NK-92 treated with Interleukin-12 subunit alpha and Interleukin-12 subunit beta, amount 100 ng/mL, for 24 hours (cell line): Measurements from ENCODE around the gene WIPF3.
"Not testable (repeated sequence)": the region's sequence is repeated elsewhere in the genome, so short reads cannot be mapped to it uniquely, and the experiment has no call there.

Experiments
- DNase-seq: peaks from one replicate; lab custom pipeline; 2025; lab: John Stamatoyannopoulos, UW

Gene WIPF3

DNA sequence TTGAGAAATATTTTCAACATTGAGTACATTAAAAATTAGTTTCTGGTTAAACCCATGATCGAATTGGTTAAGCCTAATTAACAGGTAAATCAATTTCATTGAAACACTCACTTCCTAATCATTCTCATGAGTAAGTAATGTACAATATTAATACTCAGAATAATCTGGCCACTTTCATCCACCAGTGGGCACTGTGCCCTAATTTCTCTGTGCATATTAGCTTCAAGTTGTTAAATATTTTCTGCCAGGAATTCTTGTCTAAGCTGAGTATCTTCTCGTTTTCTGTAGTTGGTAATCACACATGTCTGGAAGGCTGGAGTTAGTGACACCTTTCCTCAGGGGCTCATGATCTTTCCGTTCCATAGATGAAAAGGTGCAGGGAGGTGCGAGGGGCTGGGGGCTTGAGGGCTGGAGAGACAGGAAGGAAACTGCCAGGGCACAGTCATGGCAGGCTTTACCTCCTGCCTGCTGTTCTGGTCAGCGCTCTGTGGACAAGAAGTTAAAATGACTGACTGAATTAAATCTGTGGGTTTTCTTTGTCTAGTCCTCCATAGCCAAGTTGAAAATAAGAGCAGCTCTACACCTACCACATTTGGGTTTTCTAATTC, 71.9 kb downstream of the WIPF3 start:
- DNase-seq, result no peak

DNA sequence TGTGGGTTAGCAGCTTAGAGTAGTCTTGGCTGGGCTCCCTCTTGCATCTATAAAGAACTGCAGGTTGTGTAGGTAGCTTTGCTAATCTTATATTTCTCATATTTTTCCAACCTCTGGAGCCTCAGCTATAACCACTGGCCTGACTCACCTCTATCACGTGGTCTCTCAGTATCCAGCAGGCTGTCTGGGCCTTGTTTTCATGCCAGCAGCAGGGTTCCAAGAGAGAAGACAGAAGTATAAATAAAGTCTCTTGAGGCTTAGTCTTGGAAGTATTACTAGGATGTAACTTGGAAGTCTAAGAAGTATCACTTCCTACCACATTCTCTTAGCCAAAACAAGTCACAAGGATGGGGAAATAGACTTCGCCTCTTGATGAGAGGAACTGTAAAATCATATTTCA, 73.3 kb downstream of the WIPF3 start:
- no peak for DNase-seq

DNA sequence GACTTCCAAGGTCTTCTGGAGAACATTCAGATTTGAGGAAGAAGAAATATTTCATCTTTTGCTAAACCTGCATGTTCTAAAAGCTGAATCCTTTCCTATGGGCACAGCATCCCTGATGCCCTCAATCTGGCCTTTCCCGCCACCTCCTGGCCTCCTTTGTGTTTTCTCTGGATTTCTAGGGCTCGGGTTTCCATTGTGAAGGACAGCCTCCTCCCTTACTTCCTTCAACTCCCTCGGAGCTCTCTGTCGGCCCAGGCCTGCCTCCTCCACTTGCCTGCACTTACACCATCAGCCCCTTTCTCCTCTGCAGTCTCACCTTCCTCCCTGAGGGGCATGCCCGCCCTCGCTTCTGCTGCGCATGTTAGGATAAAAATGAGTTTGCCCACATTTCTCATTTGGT, 75.4 kb downstream of the WIPF3 start:
- DNase-seq, result no peak

DNA sequence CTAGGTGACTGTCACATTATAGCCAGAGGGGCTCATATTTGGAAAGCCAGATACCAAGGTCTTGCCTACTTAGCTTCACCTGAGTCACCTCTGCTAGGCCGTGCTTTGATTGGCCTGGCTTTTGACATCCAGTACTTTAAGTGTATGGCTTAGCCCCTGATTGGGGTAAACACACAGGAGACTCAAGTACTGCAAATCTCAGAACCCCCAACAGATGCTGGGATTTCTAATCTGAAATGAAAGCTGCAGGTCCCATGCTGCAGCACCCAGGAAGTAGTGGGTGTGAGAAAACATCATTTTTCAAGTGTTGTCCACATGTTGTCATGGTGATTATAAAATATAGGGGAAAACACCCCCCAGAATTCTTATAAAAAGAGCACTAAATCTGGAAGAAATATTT, 76.2 kb downstream of the WIPF3 start:
- no peak for DNase-seq

DNA sequence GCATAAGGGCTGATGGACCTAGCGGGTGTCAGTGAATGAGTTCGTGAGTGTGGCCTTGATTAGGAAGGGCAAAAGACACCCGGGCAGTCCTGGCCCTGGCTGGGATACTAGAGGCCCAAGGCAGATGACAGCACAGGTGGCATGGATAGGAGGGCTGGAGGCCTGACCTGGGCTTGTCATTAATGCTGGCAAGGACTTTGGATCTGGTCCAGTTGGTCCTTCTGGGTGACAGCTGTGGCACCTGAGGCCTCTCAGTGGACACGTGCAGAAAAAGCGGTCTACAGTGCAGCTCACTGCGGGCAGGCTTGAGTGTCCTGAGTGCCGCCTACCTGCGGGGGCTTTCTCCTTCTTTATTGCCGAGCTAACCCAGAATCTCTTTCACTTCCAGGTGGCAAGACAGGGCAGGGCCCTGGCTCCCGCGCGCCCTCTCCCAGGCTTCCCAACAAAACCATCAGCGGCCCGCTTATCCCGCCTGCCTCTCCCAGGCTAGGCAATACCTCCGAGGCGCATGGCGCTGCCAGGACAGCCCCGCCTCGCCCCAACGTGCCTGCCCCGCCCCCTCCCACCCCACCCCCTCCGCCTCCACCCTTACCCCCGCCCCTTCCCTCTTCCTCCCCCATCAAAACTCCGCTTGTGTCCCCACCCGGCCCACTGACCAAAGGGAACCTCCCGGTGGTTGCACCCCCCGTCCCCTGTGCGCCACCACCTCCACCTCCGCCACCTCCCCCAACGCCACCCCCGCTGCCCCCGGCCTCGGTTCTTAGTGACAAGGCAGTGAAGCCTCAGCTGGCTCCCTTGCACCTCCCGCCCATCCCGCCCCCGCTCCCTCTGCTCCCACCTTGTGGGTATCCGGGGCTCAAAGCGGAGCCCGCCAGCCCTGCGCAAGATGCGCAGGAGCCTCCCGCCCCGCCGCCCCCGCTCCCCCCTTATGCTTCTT, 77.4 kb downstream of the WIPF3 start:
- no peak for DNase-seq

DNA sequence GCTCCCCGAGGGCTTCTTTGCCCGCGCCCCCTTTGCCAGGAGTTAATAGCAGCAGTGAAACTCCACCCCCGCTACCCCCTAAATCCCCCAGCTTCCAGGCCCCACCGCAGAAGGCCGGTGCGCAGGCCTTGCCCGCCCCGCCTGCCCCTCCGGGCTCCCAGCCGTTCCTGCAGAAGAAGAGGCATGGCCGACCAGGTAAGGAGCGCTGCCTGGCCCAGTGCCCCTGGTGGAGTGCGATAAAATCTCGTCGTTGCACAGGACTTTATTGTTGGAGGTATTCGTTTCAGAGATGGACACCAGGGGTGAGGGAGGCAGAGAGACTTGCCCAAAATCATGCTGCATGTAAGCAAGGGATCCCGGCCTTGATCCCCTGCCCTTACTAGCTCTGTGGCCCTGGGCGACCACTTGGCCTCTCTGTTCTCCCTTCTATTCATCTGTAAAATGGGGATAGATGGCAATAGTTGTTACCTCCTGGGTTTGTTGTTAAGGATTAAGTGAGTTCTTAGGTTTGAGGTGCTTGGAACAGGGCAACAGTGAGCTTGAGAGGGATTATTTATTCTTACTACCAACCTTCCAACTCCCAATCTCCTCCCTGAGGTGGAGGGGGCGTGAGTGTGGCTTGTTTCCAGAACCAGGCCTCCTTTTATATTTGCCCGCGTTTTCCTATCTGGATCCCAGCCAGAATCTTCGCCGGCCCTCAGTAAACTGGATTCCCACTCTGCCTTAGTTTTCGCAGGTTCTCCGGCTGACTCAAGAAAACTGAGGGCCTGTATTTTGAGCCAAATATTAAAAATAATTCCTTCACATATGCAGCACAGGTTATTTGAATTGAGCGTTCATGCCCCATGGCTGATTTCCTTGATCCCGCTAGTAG, 78.3 kb downstream of the WIPF3 start:
- no peak for DNase-seq

DNA sequence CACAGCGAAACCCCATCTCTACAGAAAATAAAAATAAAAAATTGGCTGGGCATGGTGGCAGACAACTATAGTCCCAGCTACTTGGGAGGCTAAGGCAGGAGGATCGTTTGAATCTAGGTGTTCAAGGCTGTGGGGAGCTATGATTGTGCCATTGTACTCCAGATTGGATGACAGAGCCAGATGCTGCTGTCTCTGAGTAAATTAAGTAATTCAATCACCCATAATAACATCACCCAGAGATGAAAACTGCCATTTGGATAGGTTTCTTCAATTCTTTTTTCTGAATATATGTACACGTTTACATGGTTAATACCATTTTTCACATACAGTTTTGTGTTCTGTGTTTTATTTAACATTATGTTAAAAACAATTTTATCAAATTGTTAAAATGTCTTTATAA, 79.3 kb downstream of the WIPF3 start:
- DNase-seq, result no peak

DNA sequence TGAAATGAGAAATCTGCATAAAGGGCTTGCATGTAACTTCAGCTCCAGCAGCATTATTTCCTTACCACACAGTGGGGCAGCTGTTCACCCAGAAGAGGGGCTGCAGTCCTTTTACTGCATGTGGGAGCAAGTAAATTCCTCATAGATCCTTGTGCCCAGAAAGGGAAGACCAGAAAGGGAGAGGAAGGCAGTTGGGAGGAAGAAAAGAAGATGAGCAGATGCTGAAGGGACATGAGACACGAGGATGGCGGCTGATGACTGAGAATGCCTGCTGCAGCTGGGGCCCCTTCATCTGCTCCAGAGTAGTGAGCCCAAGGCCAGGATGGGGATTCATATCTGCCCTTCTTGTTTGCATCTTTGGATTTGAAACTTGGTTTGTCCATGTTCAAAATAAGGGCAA, 80.5 kb downstream of the WIPF3 start:
- DNase-seq, result no peak

DNA sequence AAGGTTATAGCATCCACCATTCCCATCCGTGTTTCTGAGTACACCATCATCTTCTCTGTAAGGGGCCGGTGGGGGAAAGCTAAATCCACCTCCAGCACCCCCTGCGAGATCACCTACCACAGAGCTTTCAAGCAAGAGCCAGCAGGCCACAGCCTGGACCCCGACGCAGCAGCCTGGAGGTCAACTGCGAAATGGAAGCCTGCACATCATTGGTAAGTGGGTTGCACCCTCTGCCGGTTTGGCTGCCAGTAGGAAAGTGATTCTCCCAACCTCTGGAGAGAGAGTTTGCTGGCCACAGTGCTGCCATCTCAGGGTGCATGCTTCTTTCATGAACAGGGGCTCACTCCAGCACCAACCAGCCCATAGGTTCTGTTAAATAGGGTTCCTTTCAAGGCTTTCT, 81.7 kb downstream of the WIPF3 start:
- DNase-seq, result no peak

DNA sequence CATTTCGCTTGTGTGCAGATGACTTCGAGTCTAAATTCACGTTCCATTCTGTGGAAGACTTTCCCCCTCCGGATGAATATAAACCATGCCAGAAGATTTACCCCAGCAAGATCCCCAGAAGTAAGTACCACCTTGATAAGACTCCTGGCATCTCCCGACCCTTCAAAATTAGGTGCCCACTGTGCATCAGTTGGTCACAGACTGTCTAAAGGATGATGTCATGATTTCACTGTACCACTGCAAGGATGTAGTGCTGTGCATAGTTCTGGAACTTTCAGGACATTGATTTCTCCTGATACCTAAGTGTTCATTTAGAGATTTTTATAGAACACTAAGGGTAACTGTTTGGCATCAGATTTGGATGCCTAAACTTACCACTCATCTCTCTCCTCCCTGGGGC, 83.0 kb downstream of the WIPF3 start:
- no peak for DNase-seq

DNA sequence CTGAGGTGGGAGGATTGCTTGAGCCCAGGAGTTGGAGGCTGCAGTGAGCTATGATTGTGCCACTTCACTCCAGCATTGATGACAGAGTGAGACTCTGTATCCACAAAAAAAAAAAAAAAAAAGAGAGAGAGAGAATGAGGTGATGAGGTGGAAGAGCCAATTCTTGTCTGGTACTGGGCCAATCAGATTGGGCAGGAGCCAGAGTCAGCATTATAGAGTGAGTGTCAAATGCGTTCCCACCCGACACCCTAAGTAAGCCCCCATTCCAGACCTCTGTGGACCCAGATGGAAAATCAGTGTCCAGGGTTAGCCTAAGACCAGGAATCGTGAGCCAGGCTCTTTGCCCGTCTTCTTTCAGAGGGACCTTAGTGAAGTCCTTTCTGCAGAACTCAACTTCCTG, 83.9 kb downstream of the WIPF3 start:
- no peak for DNase-seq

DNA sequence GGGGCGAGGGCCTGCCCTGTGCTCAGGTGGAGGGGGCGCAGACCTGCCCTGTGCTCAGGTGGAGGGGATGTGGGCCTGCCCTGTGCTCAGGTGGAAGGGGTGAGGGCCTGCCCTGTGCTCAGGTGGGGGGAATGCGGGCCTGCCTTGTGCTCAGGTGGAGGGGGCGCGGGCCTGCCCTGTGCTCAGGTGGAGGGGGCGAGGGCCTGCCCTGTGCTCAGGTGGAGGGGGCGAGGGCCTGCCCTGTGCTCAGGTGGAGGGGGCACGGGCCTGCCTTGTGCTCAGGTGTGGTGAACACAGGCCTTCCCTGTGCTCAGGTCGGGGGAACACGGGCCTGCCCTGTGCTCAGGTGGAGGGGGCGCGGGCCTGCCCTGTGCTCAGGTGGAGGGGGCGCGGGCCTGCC, 84.5 kb downstream of the WIPF3 start:
- DNase-seq, result not testable (repeated sequence)

DNA sequence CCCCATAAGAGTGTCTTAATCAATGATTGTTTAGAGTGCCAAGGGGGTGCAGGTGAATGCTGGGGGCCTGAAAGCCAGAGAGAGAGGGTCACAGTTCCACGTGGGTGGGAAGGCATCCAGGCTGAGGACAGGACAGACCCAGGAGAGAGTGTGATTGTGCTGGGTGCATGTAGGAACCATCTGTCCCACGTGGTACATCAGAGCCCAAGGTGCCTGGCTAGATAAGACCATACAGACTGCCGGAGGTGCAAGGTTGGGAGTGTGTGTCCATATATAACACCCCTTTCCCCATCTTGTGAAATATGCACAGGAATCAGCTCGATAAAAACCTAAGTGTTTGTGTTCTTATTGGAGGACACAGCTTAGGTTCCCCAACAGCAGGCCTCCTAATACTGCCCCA, 85.5 kb downstream of the WIPF3 start:
- DNase-seq, result no peak

DNA sequence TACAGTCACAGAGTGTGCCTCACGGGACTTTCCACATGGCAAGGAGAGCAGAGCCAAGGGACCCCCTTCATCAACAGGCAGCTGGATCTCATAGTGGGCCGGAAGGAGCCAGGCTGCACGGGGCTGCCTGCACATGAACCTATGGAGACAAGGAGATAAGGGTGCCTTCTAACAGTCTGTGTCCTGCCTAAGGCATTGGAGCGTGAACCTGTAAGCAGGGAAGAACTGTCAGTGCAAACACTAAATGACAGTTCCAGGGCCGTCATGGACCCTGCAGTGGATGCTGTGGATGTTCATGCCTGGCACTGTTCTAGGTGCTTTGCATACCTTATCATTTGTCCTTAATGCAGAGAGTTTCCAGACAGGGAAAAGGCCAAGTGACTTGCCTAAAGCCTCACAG, 85.9 kb downstream of the WIPF3 start:
- no peak for DNase-seq

DNA sequence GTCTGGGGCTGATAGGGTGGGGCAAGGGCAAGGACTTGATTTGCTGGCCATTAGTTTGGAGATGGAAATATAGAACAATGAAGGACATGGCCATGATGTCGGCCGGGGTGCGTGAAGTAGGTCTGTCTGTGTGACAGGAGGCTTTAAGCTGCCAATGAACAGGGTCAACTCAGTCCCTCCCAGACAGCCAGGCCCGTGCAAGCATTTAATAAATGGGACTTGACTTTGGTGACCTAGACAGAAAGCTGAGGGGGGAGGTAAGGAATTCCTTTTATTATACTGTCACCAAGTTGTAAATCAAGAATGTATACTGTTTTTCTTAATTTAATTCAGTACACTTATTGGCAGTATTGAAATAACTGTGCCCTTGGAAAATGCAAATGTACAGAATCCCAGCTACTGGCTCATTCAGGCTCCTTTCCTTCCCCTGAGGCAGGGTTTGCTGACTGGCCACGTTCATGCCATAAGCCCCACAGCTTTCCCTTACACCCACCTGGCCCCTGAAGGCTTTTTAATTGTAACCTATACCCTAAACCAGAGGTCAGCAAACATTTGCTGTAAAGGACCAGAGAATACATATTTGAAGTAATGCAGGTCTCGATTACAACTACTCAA, 87.2 kb downstream of the WIPF3 start:
- no peak for DNase-seq

DNA sequence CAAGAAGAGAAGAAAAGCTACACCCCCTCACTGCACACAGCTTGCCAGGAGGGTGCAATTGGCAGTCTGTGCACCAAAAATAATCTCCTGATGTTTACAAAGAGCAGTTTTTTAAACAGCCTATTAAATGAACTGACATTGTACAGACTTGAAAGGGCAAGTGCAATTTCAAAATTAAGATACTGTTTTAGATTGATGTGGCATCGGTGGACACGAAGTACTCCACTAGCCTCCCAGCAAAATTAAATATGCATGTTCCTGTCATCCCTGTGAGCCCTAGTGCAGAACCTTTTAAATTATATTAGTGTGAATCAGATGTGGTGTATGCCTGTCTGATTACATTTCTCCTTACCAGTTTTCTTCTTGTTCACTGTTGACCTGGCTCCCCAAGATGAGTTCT, 87.9 kb downstream of the WIPF3 start:
- no peak for DNase-seq

DNA sequence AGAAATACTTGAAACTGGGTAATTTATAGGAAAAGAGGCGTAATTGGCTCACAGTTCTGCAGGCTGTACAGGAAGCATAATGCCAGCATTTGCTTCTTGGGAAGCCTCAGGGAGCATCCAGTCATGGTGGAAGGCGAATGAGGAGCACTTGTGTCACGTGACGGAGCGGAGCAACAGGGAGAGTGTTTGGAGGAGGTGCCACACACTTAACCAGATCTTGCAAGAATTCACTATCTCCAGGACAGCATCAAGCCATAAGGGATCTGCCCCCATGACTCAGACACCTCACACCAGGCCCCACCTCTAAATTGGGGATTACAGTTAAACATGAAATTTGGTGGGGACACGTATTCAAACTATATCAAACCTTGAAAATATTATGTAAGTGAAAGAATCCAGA, 89.3 kb downstream of the WIPF3 start:
- no peak for DNase-seq

DNA sequence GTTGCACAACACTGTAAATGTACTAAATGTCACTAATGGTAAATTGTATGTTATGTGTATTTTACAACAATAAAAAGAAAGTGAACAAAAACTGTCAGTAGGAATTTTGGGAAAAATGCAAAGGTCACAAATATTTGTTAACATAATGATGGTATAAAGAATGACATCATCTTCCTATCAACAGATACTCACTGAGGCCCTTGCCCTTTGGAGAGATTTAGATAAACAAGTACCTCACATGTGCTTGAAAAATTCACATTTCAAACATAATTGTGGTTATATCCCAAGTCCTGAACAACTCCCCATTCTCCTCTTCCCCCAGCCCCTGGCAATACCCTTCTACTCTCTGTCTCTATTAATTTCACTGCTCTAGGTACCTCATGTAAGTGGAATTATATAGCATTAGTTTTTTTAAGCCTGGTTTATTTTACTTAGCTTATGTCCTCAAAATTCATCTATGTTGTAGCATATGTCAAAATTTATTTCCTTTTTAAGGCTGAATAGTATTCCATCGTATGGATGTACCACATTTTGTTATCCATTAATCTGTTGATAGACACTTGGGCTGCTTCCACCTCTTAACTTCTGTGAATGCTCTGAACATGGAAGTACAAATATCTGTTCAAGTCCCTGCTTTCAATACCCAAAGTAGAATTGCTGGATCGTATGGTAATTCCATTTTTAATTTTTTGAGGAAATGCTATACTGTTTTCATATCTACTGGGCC, 90.5 kb downstream of the WIPF3 start:
- no peak for DNase-seq

DNA sequence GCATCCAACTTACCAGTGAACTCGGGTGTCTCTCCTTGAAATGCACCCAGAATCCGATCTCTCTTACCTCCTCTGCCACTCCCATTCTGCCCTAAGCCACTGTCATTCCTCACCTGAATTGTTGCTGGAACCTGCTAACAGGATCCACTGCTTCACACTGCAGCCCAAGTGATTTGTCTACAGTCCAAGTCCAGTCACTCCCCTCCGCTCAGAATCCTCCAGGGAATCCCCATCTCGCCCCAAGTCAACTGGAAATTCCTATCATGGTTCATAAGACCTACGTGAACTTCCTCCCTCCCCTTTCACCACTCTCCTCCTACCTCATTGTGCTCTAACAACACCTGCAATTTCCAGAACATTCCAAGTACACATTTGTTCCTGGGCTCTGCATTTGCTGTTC, 92.0 kb downstream of the WIPF3 start:
- no peak for DNase-seq

DNA sequence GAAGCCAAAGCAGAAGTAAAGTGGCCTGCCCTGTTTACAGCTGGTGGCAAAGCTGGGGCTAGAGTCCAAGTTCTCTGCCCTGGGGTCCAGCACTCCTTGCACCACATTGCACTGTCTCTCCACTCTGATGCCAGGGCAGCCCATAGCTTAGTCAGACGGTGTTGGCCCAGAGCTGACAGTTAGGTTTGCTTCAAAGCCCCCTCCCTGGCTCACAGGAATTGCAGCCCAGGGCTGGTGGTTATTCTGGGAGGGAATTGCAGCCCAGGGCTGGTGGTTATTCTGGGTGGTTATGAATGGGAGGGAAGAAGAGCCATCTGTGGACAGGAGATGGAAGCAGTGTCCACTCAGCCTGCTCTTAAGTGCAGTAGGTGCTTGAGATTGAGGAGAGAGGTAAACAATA, 94.4 kb downstream of the WIPF3 start:
- no peak for DNase-seq

DNA sequence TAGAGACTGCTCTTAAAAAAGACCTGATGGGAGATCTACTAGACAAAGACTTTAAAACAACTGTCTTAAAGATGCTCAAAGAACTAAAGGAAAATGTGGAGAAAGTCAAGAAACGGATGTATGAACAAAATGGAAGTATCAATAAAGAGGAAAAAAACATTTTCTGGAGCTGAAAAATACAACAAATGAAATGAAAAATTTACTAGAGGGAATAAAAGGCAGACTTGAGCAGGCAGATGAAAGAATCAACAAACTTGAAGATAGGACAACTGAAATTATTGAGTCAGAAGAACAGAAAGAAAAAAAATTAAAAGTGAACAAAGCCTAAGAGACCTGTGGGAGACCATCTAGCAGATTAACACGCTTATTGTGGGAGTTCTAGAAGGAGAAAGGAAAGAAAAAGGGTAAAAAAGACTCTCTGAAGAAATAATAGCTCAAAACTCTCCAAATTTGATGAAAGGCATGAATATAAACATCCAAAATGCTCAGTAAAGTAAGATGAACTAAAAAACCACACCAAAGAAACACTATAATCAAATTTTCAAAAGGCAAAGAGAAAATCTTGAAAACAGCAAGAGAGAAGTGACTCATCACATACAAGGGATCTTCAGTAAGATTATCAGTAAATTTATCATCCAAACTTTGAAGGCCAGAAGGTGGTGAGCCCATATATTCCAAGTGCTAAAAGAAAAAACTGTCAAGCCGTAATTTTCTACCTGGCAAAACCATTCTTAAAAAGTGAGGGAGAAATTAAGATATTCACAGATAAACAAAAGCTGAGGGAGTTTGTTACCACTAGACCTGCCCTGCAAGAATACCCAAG, 100.1 kb downstream of the WIPF3 start:
- no peak for DNase-seq
